DND-41 (cell line): Measurements from ENCODE around the gene DACT3.

Experiments
- EZH2 ChIP-seq: IDR thresholded peaks from 3 replicates; pipeline ENCODE4 v1.6.1; 2012; ENCODE audit warnings: borderline replicate concordance, low read depth, mild to moderate bottlenecking, moderate library complexity, low read length, inconsistent platforms; ENCODE audit not compliant: severe bottlenecking
- TF ChIP-seq, protein P1 (sequence below): IDR thresholded peaks from 2 replicates; pipeline ENCODE4 v1.5.1; 2012; ENCODE audit warnings: borderline replicate concordance, low read length, moderate library complexity, mild to moderate bottlenecking; ENCODE audit not compliant: poor library complexity, severe bottlenecking; ENCODE audit errors: extremely low read depth

DNA sequence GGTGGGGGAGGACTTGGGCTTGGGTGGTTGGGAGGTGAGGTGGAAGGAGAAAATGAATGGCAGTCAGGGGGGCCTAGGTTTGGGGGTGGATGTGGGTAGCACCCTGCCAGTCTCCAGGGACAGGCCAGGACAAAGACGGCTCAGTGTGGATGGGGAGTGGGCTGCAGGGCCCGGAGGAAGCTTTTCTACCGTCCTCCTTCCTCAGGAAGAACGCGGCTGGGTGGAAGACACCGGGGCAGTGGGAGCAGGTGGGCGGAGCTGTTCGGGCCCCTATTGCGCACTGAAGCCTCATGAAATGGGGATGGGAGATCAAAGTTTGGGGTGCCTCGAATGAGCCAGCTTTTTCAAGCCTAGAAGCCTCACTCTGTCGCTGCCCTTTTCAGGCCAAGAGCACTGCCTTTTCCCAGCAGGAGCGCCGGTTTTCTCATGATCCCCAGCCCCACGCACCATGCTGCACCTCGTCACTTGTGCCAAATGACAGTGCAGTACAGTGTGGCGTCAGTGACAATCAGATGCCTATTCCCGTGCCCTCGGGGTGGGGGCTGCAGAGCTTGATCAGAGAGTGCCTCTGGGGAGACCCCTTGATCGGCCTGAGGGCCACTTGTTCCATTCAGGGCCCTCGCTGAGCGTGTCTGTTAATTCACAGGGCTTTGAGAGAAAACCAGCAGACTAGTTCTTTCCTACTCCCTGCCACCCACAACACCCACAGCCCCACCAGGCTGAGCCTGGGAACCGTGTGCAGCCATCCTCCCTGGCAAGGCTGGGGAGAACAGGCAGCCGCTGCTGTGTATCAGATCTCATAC, 58.4 kb downstream of the DACT3 start:
- TF ChIP-seq, protein P1, sequence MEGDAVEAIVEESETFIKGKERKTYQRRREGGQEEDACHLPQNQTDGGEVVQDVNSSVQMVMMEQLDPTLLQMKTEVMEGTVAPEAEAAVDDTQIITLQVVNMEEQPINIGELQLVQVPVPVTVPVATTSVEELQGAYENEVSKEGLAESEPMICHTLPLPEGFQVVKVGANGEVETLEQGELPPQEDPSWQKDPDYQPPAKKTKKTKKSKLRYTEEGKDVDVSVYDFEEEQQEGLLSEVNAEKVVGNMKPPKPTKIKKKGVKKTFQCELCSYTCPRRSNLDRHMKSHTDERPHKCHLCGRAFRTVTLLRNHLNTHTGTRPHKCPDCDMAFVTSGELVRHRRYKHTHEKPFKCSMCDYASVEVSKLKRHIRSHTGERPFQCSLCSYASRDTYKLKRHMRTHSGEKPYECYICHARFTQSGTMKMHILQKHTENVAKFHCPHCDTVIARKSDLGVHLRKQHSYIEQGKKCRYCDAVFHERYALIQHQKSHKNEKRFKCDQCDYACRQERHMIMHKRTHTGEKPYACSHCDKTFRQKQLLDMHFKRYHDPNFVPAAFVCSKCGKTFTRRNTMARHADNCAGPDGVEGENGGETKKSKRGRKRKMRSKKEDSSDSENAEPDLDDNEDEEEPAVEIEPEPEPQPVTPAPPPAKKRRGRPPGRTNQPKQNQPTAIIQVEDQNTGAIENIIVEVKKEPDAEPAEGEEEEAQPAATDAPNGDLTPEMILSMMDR: no peak
- no peak for TF ChIP-seq EZH2
